GM12872 (cell line): ENCODE data around the gene AOPEP.
A peak's percentile ranks its signal among the peaks of the same experiment; 100 is the strongest.

Source experiments
- CTCF ChIP-seq: IDR thresholded peaks from 3 replicates; pipeline ENCODE4 v1.5.1; 2011; ENCODE audit warnings: low read depth, mild to moderate bottlenecking, low read length, moderate library complexity; ENCODE audit not compliant: insufficient read depth

AOPEP gene

GRCh38 chr9:95085861-95086563, 359.5 kb downstream of the AOPEP start:
- no peak for TF ChIP-seq CTCF

GRCh38 chr9:95086564-95086955, 360.1 kb downstream of the AOPEP start:
- TF ChIP-seq CTCF, result no peak

GRCh38 chr9:95087659-95088242, 361.3 kb downstream of the AOPEP start:
- TF ChIP-seq CTCF, result peak; percentile 38; the same call in 2 of the 3 replicates

GRCh38 chr9:95088421-95089161, 362.1 kb downstream of the AOPEP start:
- no peak for TF ChIP-seq CTCF

GRCh38 chr9:95089257-95090022, 362.9 kb downstream of the AOPEP start:
- no peak for TF ChIP-seq CTCF

GRCh38 chr9:95090023-95090791, 363.7 kb downstream of the AOPEP start:
- TF ChIP-seq CTCF, result no peak
